NCI-H345 (cell line): Measurements from ENCODE around the gene IGDCC3.

ENCODE experiments used
- DNase-seq: peaks from one replicate; lab custom pipeline; 2025; lab: John Stamatoyannopoulos, UW

Gene IGDCC3

DNA sequence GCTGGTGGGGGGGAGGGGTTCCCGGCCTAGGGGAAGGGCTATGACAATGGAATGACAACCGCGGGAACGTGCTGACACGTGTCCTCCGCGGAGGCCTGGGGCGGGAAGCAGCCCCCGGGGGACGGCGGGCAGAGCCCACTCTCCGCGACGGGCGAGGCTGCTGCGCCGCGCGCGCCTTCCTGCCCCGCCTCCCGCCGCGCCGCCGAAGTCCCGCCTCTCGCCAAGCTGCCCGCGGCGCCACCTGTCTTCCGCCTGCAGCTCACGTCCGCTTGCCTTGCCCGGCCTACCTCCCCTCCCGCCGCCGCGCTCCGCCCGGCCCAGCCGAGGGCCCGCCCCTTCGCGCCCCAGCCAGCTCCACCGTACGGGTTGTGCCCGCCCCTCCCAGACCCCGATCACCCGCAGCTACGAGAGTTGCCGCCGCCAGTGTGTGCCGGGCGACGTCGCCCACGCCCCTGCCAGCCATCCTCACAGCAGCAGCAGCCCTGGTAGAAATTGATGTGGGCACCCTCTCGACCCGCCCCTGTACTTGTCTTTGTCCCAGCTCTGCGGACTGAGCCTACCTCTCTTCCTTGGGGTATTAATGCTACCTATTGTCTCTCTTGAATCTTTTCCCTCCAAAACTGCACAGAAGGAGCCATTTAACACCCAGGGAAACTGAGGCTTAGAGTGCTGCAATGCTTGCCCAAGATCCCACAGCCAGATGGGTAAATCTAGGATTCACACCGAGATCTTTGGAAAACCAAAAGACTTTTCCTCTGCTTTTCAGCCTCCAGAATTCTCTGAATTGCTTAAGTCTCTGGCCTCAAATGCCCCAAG is 90.9 kb downstream of the IGDCC3 start, which contains the start of gene PARP16:
PARP16 (minus strand) TSS at position 180 of the 816 bp plus-strand sequence. CDS start 457 bp downstream, outside the sequence.
- peak; percentile 91 for DNase-seq

DNA sequence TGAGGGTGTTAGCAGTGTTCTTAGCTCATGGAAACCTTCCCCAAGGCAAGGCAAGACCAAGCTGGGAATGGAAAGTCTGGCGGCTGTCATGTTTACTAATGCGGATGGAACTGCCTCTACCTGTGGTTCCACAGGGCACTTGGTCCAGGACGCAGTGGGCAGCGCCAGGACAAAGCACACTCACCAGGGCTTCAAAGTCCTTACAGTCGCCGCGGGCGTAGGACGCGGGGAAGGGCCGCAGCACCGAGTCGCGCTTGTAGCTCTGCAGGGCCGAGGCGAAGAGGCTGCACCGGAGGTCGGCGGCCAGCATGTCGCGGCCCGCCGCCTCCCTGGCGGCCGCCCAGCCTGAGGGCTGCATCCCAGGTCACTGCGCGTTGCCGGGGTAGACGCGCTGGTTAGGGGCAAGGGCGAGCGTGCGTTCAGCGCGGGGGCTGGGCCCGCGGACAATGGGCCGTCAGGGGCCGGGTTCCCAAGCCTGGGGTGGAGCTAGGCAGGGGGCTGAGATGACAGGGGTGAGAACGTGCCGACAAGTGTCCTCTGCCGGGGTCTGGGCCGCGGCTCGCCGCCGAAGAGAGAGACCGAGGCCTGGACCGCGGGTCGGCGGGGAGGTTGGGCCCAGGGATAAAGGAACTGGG is 91.6 kb downstream of the IGDCC3 start:
- DNase-seq, result no peak

DNA sequence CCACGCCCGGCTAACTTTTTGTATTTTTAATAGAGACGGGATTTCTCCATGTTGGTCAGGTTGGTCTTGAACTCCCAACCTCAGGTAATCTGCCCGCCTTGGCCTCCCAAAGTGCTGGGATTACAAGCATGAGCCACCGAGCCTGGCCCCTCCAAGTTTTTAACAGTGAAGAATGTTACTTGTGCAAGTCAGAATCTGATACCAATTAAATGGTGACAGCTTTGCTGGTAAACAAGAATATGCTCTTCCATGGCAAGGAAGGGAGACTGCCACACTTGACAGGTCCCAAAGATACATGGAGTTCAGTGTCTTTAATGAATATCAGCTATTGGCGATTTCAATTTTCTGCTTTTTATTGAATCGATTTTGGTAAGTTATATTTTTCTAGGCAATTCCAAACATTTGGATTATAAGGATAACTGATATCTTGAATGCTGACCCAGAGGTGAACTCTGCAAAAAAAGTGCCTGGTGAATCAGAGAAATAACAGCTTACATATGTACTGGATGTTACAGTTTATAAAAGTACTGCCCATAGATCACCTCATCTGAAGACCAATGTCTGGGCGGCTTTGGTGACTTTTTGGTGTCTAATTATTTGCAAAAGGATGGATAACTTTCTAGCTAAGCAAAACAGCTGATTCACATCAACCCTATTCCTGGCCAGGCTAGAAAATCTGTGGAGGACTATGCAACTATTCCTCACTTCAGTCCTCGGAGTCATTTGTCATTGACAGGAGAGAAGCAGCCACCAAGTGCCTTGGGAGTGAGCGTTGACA is 92.3 kb downstream of the IGDCC3 start:
- DNase-seq, result no peak

DNA sequence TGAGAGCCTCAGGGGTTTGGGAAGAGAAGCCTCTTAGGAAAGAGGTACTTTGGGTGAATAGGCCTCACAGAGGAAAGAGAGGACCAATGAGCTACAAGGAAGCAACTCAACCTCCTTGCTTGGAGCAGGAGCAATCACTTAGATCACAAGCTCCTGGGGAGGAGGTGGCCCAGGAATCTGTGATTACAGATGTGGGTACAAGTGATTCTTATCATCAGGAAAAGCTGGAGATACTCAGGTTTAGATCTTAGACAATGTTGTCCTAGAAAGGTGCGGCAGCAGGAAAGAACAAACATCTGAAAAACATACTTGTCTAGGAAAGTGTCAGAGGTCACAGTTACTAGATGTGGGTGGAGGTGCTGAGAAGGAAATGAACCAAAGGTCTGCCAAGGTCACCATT is 99.3 kb downstream of the IGDCC3 start:
- DNase-seq, result no peak
